CD4-positive, alpha-beta T cell (primary cell): ENCODE measurements around the gene CATSPERE. TPM values are rescaled to one million over a fixed set of nuclear protein-coding genes. Genes with fewer than 3 reads are reported as not detected.

Experiments
- ATAC-seq: fragments of 200-7000 bp; cut with Tn5 transposase; one replicate; pipeline ENCODE4 v1.10.0; 2022; ENCODE audit warnings: mild to moderate bottlenecking; ENCODE audit not compliant: poor library complexity
- CTCF ChIA-PET: fragments of 350-600 bp; sonication (Branson Sonifier 250); formaldehyde crosslinking; loops from one replicate; lab custom pipeline; 2021; ENCODE audit warnings: antibody characterized with exemption, inconsistent platforms; lab: Charles Lee
- POLR2A ChIA-PET: fragments of 350-600 bp; sonication (Branson Sonifier 250); formaldehyde crosslinking; loops from one replicate; lab custom pipeline; 2021; ENCODE audit warnings: antibody characterized with exemption, inconsistent platforms; lab: Charles Lee
- DNase-seq, 14 experiments: peaks; one replicate each; pipeline ENCODE4 v3.0.0-alpha.2; 2013 to 2020; ENCODE audit warnings: mixed read lengths in 2 of 14
- H3K27ac ChIP-seq, 2 donors: one replicate each; pipeline versions ENCODE4 v1.5.1 to v1.7.0; 2013; ENCODE audit warnings: low read length in 2 of 2, low read depth in 1 of 2, mild to moderate bottlenecking in 1 of 2
- H3K27me3 ChIP-seq, 2 experiments: 1 replicate in 1 of 2; 2 replicates in 1 of 2; pipeline versions ENCODE4 v1.6.1 to v1.7.0; 2013; ENCODE audit warnings: low read length in 2 of 2, control low read depth in 1 of 2, mild to moderate bottlenecking in 1 of 2, moderate library complexity in 1 of 2; ENCODE audit not compliant: insufficient read depth in 2 of 2, control insufficient read depth in 1 of 2
- H3K36me3 ChIP-seq: one replicate; pipeline ENCODE4 v1.6.1; 2013; ENCODE audit warnings: low read length, control low read depth; ENCODE audit not compliant: insufficient read depth
- H3K4me1 ChIP-seq: one replicate; pipeline ENCODE4 v1.6.1; 2013; ENCODE audit warnings: low read length, control low read depth; ENCODE audit not compliant: insufficient read depth
- H3K4me3 ChIP-seq: one replicate; pipeline ENCODE4 v1.5.1; 2013; ENCODE audit warnings: mild to moderate bottlenecking, low read length, moderate library complexity
- H3K9me3 ChIP-seq, 2 experiments: 1 replicate in 1 of 2; 2 replicates in 1 of 2; pipeline versions ENCODE4 v1.6.1 to v1.7.0; 2013; ENCODE audit warnings: low read length in 2 of 2, mild to moderate bottlenecking in 2 of 2, control low read depth in 1 of 2, moderate library complexity in 1 of 2; ENCODE audit not compliant: control insufficient read depth in 1 of 2, insufficient read depth in 1 of 2
- H3K27ac Mint-ChIP-seq: one replicate; pipeline ENCODE4 v1.8.0; 2020; ENCODE audit warnings: mixed read lengths
- H3K27me3 Mint-ChIP-seq: one replicate; pipeline ENCODE4 v1.8.0; 2021; ENCODE audit warnings: mixed read lengths
- H3K36me3 Mint-ChIP-seq: one replicate; pipeline ENCODE4 v1.8.0; 2021; ENCODE audit warnings: low read depth, mixed read lengths
- H3K4me1 Mint-ChIP-seq: one replicate; pipeline ENCODE4 v1.8.0; 2021; ENCODE audit warnings: low read depth, mixed read lengths
- H3K4me3 Mint-ChIP-seq: one replicate; pipeline ENCODE4 v1.8.0; 2020; ENCODE audit warnings: mild to moderate bottlenecking, mixed read lengths
- H3K9me3 Mint-ChIP-seq: one replicate; pipeline ENCODE4 v1.8.0; 2020; ENCODE audit warnings: mixed read lengths
- CTCF ChIP-seq: fragments of 200-600 bp; IDR thresholded peaks from one replicate; pipeline ENCODE4 v1.8.0; 2022; ENCODE audit warnings: antibody characterized with exemption, mild to moderate bottlenecking
- intact Hi-C, 2 experiments: fragments of 100-400 bp; cut with DNase I in 1 of 2; cut with micrococcal nuclease in 1 of 2; formaldehyde crosslinking; loops; one replicate each; pipeline versions ENCODE4 v1.15.1 to v1.9.0; 2023 to 2025; cut with DNase I, micrococcal nuclease
- total RNA-seq, 174 experiments: library from RNA in 2 of 174; stranded (reverse) in 2 of 174; gene quantifications; one replicate each; pipeline ENCODE4 v1.2.3 and lab custom pipeline; 2021 to 2026

The CATSPERE gene
- total RNA-seq, 2 experiments from 2014 or later: 0.91 to 1.4 TPM

GRCh38 chr1:244652623-244653438 lies 191.8 kb downstream of the CATSPERE start, which contains the start of gene DESI2:
TSS of gene DESI2 (plus strand) at chr1:244653126. CDS start at chr1:244653314, 188 bp downstream.
- TF ChIP-seq CTCF: peak; percentile 46
- no peaks in the 10 kb centered on the region for H3K27me3 ChIP-seq
- intact Hi-C loops: loop anchor here (1.0 to 10.0 kb wide), 11 partner anchors 182 to 1912 kb away; partner anchors contain the start of genes COX20 (in 2 of the 2), ADSS2 (in 1 of the 2), CEP170 (in 1 of the 2) and CNST (in 1 of the 2)
- peaks cover 23% of the 10 kb centered on the region for H3K4me1 ChIP-seq
- H3K4me3 ChIP-seq: peak within 1 kb of the TSS; percentile 80
- CTCF ChIA-PET: interaction anchor here (0.9 to 1.6 kb wide), 3 partner anchors 13 to 200 kb away, joined by 3 to 4 read pairs (median 4); no protein-coding TSS in a partner anchor
- peak within 1 kb of the TSS; percentile 53 to 74 for H3K27ac ChIP-seq
- DNase-seq (peak; percentile 95 to 100 (median 97)), ATAC-seq (peak; percentile 92)
- Mint-ChIP-seq H3K9me3 (no peaks in the 10 kb centered on the region), H3K36me3 (peaks cover 8% of the 10 kb centered on the region), H3K4me1 (peaks cover 21% of the 10 kb centered on the region), H3K27me3 (no peaks in the 10 kb centered on the region), H3K4me3 (peak within 1 kb of the TSS; percentile 88), H3K27ac (peak within 1 kb of the TSS; percentile 83)
- H3K9me3 ChIP-seq: no peaks in the 10 kb centered on the region
- POLR2A ChIA-PET: interaction anchor here (0.6 to 2.8 kb wide), 17 partner anchors 18 to 1398 kb away, joined by 3 to 39 read pairs (median 4); partner anchors contain the start of genes CATSPERE, CEP170, COX20 and HNRNPU
- peaks cover 16% of the 10 kb centered on the region for H3K36me3 ChIP-seq

GRCh38 chr1:244653439-244654107 lies 192.5 kb downstream of the CATSPERE start:
- Mint-ChIP-seq H3K9me3 (no peaks in the 10 kb centered on the region), H3K27ac (no peak overlapping the region)

More at GRCh38 chr1:244653439-244654107, 192.5 kb downstream of the CATSPERE start:
- intact Hi-C loops: loop anchor here (1.0 to 10.0 kb wide), 10 partner anchors 184 to 1911 kb away; partner anchors contain the start of genes ADSS2 (in 1 of the 2), CEP170 (in 1 of the 2), CNST (in 1 of the 2) and COX20 (in 1 of the 2)
- peaks cover 18% of the 10 kb centered on the region for H3K36me3 ChIP-seq
- Mint-ChIP-seq H3K36me3 (peaks cover 16% of the 10 kb centered on the region), H3K4me3 (no peak overlapping the region), H3K4me1 (peaks cover 28% of the 10 kb centered on the region), H3K27me3 (no peaks in the 10 kb centered on the region)
- H3K9me3 ChIP-seq: no peaks in the 10 kb centered on the region
- H3K4me1 ChIP-seq: peaks cover 23% of the 10 kb centered on the region
- POLR2A ChIA-PET: interaction anchor here (0.7 to 2.8 kb wide), 8 partner anchors 77 to 1398 kb away, joined by 3 to 39 read pairs (median 4); partner anchors contain the start of genes CEP170, COX20 and HNRNPU
- peak overlapping the region; percentile 80 for H3K4me3 ChIP-seq
- peak in 5 of 14 experiments; percentile 3 to 17 (median 9) for DNase-seq
- CTCF ChIA-PET: interaction anchor here (0.9 to 1.6 kb wide), 3 partner anchors 12 to 201 kb away, joined by 3 to 4 read pairs (median 4); no protein-coding TSS in a partner anchor
- no peaks in the 10 kb centered on the region for H3K27me3 ChIP-seq
- H3K27ac ChIP-seq: peak overlapping the region; percentile 23 to 53
- no peak for TF ChIP-seq CTCF
- ATAC-seq: no peak
